HG02970 (cell line): ENCODE results near the gene DCDC2.
"Not testable (repeated sequence)": the region's sequence is repeated elsewhere in the genome, so short reads cannot be mapped to it uniquely, and the experiment has no call there.

Experiments used
- ATAC-seq: cut with Tn5 transposase; IDR thresholded peaks from one replicate; pipeline ENCODE4 v1.9.1; 2021; ENCODE audit warnings: mild to moderate bottlenecking, moderate library complexity, moderate number of reproducible peaks; ENCODE audit not compliant: unreplicated experiment, low FRiP score

DCDC2 gene

GRCh38 chr6:24228681-24229255 lies 129.1 kb downstream of the DCDC2 start:
- ATAC-seq = no peak

GRCh38 chr6:24228123-24228522 lies 129.7 kb downstream of the DCDC2 start:
- ATAC-seq = no peak

GRCh38 chr6:24227556-24227955 lies 130.3 kb downstream of the DCDC2 start:
- ATAC-seq = no peak

GRCh38 chr6:24226541-24226940 lies 131.3 kb downstream of the DCDC2 start:
- no peak for ATAC-seq

- ATAC-seq = no peak
Observed at GRCh38 chr6:24225838-24226237, 132.0 kb downstream of the DCDC2 start.

- ATAC-seq = no peak
Observed at GRCh38 chr6:24223115-24223919, 134.5 kb downstream of the DCDC2 start.

GRCh38 chr6:24219670-24220069 lies 138.2 kb downstream of the DCDC2 start:
- no peak for ATAC-seq

- ATAC-seq = no peak
Observed at GRCh38 chr6:24214984-24215383, 142.9 kb downstream of the DCDC2 start.

GRCh38 chr6:24207413-24207812 lies 150.4 kb downstream of the DCDC2 start:
- ATAC-seq = no peak

GRCh38 chr6:24205020-24205492 lies 152.8 kb downstream of the DCDC2 start:
- no peak for ATAC-seq

- ATAC-seq = not testable (repeated sequence)
Observed at GRCh38 chr6:24204113-24204512, 153.7 kb downstream of the DCDC2 start.

- ATAC-seq = no peak
Observed at GRCh38 chr6:24197892-24198291, 160.0 kb downstream of the DCDC2 start.

GRCh38 chr6:24195836-24196597 lies 161.8 kb downstream of the DCDC2 start:
- ATAC-seq = no peak

GRCh38 chr6:24194978-24195700 lies 162.7 kb downstream of the DCDC2 start:
- ATAC-seq = no peak

- ATAC-seq = no peak
Observed at GRCh38 chr6:24193364-24193763, 164.5 kb downstream of the DCDC2 start.

GRCh38 chr6:24191346-24191745 lies 166.5 kb downstream of the DCDC2 start:
- no peak for ATAC-seq

GRCh38 chr6:24188578-24189080 lies 169.2 kb downstream of the DCDC2 start:
- ATAC-seq = no peak

- no peak for ATAC-seq
Observed at GRCh38 chr6:24187965-24188577, 169.8 kb downstream of the DCDC2 start.

- no peak for ATAC-seq
Observed at GRCh38 chr6:24186349-24186748, 171.5 kb downstream of the DCDC2 start.

- no peak for ATAC-seq
Observed at GRCh38 chr6:24183584-24183983, 174.3 kb downstream of the DCDC2 start.
